NCI-H460 (cell line): ENCODE measurements around the gene DPEP3. TPM values are rescaled to one million over a fixed set of nuclear protein-coding genes. Genes with fewer than 3 reads are reported as not detected.
A peak's percentile ranks its signal among the peaks of the same experiment; 100 is the strongest.

Source experiments
- DNase-seq: peaks from one replicate; pipeline ENCODE4 v3.0.0-alpha.2; 2016; ENCODE audit warnings: low read depth; ENCODE audit errors: extremely low read depth
- small RNA-seq, 2 experiments: library from RNA; depleted of rRNA; stranded (forward); fragments of <200 nt; gene quantifications; one replicate each; pipeline ENCODE3, GENCODE V24; 2014
- total RNA-seq: library from RNA; depleted of rRNA; stranded (reverse); fragments of >200 nt; shearing (Covaris generic); gene quantifications from 2 replicates; pipeline ENCODE4 v1.2.3, GENCODE V29; 2014; rRNA removed

Gene DPEP3
- total RNA-seq, 1 experiment from 2014 or later, result not detected

- DNase-seq, result no peak
Measured at GRCh38 chr16:67934306-67935100, 45.8 kb downstream of the DPEP3 start.

GRCh38 chr16:67933805-67934204 is 46.5 kb downstream of the DPEP3 start:
- DNase-seq, result no peak

GRCh38 chr16:67932462-67932840 is 47.8 kb downstream of the DPEP3 start:
- DNase-seq, result no peak

DNA sequence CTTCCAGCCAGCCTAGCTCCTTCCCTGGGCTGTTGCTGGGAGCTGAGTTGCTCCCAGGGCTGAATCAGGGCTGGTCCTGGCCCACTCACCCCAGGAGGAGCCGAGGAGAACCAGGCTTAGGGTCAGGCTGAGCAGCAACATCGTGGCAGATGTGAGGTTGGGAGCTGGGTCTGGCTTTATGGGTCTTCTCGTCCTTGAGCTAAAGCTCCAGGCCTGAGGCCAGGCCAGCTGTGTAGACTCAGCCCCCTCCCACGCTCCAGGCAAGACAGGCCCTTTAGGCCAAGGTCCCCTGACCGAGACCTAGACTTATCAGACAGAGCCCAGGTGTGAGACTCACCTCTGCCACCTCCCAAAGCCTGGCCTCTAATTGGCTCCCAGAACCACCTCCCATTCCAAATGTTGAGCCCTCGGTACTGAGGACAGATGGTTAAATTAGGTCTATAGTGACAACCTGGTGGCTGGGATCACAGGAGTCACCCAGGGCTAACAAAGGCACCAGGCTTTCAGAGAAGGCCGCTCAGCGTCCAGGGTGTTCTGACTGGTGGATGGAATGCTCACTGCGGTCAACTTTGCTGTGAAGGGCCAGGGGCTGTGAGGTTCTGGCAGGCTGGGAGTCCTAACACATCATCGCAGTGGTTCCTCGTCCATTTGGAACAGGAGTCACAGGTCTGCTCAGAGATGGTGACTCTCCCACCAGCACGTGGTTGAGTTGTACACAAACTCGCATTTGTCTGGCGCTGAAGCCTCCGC is 48.4 kb downstream of the DPEP3 start, which contains the start of gene CTRL:
Gene CTRL, minus strand, starts transcription at position 151 of the 750 bp plus-strand sequence. Its CDS starts 10 bp downstream, at position 141.
- no peak for DNase-seq

DNA sequence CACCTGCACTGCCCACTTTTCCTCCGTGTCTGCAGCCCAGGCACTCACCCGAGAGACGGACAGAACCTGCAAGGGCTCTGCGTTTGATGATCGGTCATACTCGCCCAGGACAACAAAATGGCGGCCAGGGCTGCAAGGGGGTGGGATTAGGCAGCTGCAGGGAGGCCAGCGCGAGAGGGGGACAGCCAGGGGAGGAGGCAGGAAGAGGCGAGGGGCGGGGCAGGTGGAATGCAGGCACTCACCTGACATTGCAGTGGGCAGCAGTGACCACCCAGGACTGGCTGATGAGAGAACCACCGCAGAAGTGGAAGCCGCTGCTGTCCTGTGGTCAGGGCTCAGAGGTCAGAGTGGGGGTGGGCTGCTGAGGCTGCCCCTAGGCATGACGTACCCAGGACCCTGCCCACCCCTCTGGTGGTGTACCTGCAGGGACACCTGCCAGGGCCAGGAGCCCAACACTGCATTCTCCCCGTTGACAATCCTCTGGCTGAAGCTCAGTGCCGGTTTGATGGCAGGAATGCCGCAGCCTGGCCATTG is 49.6 kb downstream of the DPEP3 start:
- no peak for DNase-seq

DNA sequence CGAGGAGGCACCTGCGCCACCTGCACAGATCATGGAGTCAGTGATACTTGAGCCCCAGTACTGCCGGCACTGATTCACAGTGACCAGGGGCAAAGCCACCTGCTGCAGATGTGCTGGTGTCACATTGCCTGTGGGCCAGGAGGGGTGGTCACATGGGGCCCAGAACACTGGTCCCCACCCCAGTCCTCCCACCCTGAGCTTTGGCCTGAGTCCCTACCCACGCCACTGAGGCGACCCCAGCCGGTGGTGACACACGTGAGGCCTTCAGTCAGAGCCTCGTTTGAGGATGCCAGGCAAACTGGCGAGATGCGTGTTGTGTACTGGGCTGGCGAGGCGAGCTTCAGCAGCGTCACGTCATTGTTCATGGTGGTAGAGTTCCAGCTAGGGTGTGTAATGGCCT is 50.1 kb downstream of the DPEP3 start:
- DNase-seq, result no peak

DNA sequence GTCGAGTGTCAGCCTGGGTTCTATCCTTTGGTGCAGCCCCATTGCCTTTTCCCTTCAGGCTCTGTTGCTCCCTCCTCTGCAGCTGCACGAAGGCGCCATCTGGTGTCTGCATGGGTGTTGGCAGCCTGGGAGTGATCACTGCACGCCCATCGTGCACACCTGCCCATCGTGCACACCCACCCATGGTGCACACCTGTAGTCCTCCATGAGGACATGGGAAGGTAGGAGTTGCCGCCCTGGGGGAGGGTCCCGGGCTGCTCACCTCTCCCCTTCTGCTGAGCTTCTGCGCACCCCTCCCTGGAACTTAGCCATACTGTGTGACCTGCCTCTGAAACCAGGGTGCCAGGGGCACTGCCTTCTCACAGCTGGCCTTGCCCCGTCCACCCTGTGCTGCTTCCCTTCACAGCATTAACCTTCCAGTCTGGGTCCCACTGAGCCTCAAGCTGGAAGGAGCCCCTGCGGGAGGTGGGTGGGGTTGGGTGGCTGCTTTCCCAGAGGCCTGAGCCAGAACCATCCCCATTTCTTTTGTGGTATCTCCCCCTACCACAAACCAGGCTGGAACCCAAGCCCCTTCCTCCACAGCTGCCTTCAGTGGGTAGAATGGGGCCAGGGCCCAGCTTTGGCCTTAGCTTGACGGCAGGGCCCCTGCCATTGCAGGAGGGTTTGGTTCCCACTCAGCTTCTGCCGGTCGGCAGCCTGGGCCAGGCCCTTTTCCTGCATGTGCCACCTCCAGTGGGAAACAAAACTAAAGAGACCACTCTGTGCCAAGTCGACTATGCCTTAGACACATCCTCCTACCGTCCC is 51.5 kb downstream of the DPEP3 start:
- DNase-seq, result peak; percentile 82

GRCh38 chr16:67928147-67928546 is 52.2 kb downstream of the DPEP3 start:
- DNase-seq, result no peak

DNA sequence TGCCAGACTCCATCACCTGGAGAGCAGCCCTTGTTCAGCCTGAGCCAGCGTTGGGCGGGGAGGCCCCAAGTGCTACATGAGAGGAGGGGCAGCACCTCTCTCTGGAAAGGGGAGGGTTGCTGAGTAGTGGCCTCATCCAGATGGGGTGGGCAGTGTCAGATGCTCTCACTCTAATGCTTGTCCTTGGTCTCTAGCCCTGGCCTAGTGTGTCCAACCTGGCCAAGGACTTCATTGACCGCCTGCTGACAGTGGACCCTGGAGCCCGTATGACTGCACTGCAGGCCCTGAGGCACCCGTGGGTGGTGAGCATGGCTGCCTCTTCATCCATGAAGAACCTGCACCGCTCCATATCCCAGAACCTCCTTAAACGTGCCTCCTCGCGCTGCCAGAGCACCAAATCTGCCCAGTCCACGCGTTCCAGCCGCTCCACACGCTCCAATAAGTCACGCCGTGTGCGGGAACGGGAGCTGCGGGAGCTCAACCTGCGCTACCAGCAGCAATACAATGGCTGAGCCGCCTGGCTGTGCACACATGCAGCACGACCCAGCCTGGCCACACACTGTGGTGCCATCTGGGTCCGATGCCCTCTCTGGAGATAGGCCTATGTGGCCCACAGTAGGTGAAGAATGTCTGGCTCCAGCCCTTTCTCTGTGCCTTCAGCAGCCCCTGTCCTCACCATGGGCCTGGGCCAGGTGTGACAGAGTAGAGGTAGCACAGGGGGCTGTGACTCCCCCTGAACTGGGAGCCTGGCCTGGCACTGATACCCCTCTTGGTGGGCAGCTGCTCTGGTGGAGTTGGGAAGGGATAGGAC is 53.0 kb downstream of the DPEP3 start:
- DNase-seq, result no peak

DNA sequence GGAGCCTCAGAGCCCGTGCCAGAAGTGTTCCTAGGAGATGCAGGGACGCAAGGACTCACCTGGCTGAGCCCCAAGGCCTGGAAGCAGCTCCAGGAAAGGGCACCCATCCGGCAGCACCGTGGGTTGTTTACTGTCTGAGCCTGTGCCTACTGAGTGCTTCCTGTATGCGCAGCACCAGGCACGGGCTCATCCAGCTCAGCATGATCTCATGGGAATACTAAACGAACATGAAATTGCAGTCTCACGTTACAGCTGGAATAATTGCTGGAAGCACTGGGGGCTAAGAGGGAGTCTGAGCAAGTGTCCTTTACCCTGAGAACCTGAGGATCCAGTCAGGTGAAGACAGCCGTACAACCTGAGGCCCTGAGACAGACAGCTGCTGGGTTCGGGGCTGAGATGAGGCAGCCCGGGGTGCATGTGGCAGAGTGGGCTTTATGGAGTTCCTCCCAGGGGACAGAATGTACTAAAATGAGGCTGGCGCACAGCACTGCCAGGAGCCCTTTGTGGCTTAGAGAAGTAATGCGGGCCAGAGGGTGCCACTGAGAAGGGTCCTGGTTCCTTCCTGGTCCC is 54.0 kb downstream of the DPEP3 start:
- DNase-seq, result no peak

Small RNA genes lying within 50 kb of the gene (small RNA-seq; reads per million reads assigned to genes)
- gene RNU6-359P, result 0 reads per million in 2 experiments

Other genes starting within 250 kb of the DPEP3 start
- 6.8 and 8.2 TPM in 2 replicates for gene RANBP10, start 173.9 kb downstream of the DPEP3 start, total RNA-seq
- 0.45 TPM in 1 of 2 replicates, not detected in the other for gene TSNAXIP1, start 173.6 kb downstream of the DPEP3 start, total RNA-seq
- 43.6 and 49.4 TPM in 2 replicates for gene THAP11, start 138.2 kb downstream of the DPEP3 start, total RNA-seq
- 260 and 267 TPM in 2 replicates for gene NUTF2, start 133.6 kb downstream of the DPEP3 start, total RNA-seq
- 26.4 and 28.4 TPM in 2 replicates for gene CENPT, start 132.8 kb downstream of the DPEP3 start, total RNA-seq
- gene EDC4, start 107.4 kb downstream of the DPEP3 start, total RNA-seq, result 52.6 and 55.4 TPM in 2 replicates
- gene NRN1L, start 95.6 kb downstream of the DPEP3 start, total RNA-seq, result 0.87 and 1.9 TPM in 2 replicates
- 5.3 and 6.5 TPM in 2 replicates for gene PSKH1, start 87.2 kb downstream of the DPEP3 start, total RNA-seq
- gene CTRL, start 48.6 kb downstream of the DPEP3 start, total RNA-seq, result 1.4 and 2.0 TPM in 2 replicates
- 28.7 and 34.9 TPM in 2 replicates for gene PSMB10, start 43.6 kb downstream of the DPEP3 start, total RNA-seq
- gene LCAT, start 36.4 kb downstream of the DPEP3 start, total RNA-seq, result 4.6 and 8.4 TPM in 2 replicates
- 35.8 and 37.2 TPM in 2 replicates for gene SLC12A4, start 11.9 kb downstream of the DPEP3 start, total RNA-seq
- not detected in 2 replicates for gene DPEP2, start 19.0 kb upstream of the DPEP3 start, total RNA-seq
- gene DPEP2NB, start 35.4 kb upstream of the DPEP3 start, total RNA-seq, result not detected in 2 replicates
- 20.1 and 22.7 TPM in 2 replicates for gene DDX28, start 42.7 kb upstream of the DPEP3 start, total RNA-seq
- gene DUS2, start 42.8 kb upstream of the DPEP3 start, total RNA-seq, result 34.5 and 39.4 TPM in 2 replicates
- gene NFATC3, start 104.9 kb upstream of the DPEP3 start, total RNA-seq, result 29.5 and 31.3 TPM in 2 replicates